Measurements from ENCODE around the gene SLC29A4.

DNA sequence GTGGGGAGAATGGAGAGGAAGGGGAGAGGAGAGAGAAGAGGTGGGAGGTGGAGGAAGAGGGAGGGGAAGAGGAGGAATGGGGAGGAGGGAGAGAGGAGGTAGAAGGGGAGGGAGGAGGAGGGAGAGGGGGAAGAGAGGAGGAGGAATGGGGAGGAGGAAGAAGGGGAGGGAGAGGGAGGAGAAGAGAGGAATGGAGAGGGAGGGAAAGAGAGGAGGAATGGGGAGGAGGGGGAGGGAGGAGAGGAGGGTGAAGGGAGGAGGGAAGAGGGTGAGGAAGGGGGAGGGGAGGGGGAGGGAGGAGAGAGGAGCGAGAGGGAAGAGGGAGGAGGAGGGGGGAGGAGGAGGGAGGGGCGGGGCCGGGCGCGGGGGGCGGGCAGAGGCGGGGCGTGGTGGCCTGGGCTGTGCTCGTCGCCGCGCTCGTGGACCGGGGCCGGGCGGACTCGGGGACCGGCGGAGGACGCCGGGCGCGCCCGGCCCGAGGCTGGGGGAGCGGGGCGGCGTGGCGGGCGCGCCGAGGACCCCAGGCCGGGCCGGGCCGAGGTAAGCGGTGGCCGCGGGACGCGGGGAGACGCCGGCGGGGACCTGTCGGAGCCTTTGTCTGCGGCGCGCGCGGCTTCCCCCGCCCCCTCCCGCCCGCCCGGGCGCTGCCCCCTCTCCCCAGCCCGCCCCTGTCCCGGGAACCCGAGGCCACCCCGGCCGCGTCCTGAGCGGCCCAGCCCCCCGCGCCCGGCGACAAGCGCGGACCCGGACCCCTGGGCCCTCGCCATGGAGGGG is at the start of gene SLC29A4:
- TF ChIP-seq, protein P1, sequence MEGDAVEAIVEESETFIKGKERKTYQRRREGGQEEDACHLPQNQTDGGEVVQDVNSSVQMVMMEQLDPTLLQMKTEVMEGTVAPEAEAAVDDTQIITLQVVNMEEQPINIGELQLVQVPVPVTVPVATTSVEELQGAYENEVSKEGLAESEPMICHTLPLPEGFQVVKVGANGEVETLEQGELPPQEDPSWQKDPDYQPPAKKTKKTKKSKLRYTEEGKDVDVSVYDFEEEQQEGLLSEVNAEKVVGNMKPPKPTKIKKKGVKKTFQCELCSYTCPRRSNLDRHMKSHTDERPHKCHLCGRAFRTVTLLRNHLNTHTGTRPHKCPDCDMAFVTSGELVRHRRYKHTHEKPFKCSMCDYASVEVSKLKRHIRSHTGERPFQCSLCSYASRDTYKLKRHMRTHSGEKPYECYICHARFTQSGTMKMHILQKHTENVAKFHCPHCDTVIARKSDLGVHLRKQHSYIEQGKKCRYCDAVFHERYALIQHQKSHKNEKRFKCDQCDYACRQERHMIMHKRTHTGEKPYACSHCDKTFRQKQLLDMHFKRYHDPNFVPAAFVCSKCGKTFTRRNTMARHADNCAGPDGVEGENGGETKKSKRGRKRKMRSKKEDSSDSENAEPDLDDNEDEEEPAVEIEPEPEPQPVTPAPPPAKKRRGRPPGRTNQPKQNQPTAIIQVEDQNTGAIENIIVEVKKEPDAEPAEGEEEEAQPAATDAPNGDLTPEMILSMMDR (conservative IDR thresholded peaks at IDR 0.05; ENCODE audit: low read depth, low read length), result no peak
- no peak for TF ChIP-seq POLR2A (IDR thresholded peaks at IDR 0.05; ENCODE audit: low read depth, low read length)
- TF ChIP-seq, protein P2, sequence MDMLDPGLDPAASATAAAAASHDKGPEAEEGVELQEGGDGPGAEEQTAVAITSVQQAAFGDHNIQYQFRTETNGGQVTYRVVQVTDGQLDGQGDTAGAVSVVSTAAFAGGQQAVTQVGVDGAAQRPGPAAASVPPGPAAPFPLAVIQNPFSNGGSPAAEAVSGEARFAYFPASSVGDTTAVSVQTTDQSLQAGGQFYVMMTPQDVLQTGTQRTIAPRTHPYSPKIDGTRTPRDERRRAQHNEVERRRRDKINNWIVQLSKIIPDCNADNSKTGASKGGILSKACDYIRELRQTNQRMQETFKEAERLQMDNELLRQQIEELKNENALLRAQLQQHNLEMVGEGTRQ (IDR thresholded peaks at IDR 0.05; ENCODE audit: low read depth, low read length), result no peak
- TF ChIP-seq RCOR1 (IDR thresholded peaks at IDR 0.05; ENCODE audit: insufficient replicate concordance, low read length), result no peak
